ENCODE measurements around the gene ENO1.

GRCh38 chr1:8841395-8841794 lies 37.1 kb downstream of the ENO1 start:
- no peak for TF ChIP-seq CTCF (IDR thresholded peaks at IDR 0.05)
- no peak for TF ChIP-seq EP300 (IDR thresholded peaks at IDR 0.05)
- no peak for TF ChIP-seq POLR2AphosphoS5 (IDR thresholded peaks at IDR 0.05)

All from sigmoid colon (tissue), 4 donors.